HepG2 (cell line): ENCODE results near the gene ZDHHC14. TPM values are rescaled to one million over a fixed set of nuclear protein-coding genes. Genes with fewer than 3 reads are reported as not detected.

Experiments used
- ATAC-seq: fragments of 200-7000 bp; cut with Tn5 transposase; 3 replicates; pipeline ENCODE4 v1.9.1; 2020; ENCODE audit warnings: mild to moderate bottlenecking, moderate library complexity
- BruUV-seq: library from RNA; stranded (reverse); fragments of 400-500 nt; replicated peaks from 2 replicates; lab custom pipeline; 2021; lab: Mats Ljungman, UMichigan
- CTCF ChIA-PET: fragments of 300-600 bp; formaldehyde crosslinking; extraction: SDS; loops from one replicate; lab custom pipeline; 2021; ENCODE audit warnings: low total read pairs, inconsistent platforms, low intra/inter-chr PET ratio; lab: Yijun Ruan, JAX
- POLR2A ChIA-PET: fragments of 350-600 bp; sonication (Branson Sonifier 250); formaldehyde crosslinking; loops from one replicate; lab custom pipeline; 2020; ENCODE audit warnings: antibody characterized with exemption, inconsistent platforms; lab: Yijun Ruan, JAX
- DNase-seq: peaks from one replicate; pipeline ENCODE4 v3.0.0-alpha.2; 2015; ENCODE audit warnings: low spot score
- FAIRE-seq: peaks from 3 replicates; lab custom pipeline; 2011; peaks lifted over from hg19 to GRCh38; lab: Jason Lieb, UNC
- H2AFZ ChIP-seq: one replicate; pipeline ENCODE4 v1.6.1; 2011; ENCODE audit warnings: low read length, inconsistent platforms
- H3K27ac ChIP-seq: fragments of 300-600 bp; 3 replicates; pipeline ENCODE4 v1.8.0; 2011; ENCODE audit warnings: mixed run types, mild to moderate bottlenecking, mixed read lengths, low read length, inconsistent platforms; ENCODE audit not compliant: insufficient read depth; ENCODE audit errors: extremely low read length
- H3K27me3 ChIP-seq, 2 experiments: fragments of 200-600 bp in 1 of 2; 2 replicates in 1 of 2; 3 replicates in 1 of 2; pipeline versions ENCODE4 v1.6.0 to v1.8.0; 2011; ENCODE audit warnings: low read length in 2 of 2, mild to moderate bottlenecking in 2 of 2, moderate library complexity in 2 of 2, inconsistent platforms in 1 of 2; ENCODE audit not compliant: insufficient read depth in 2 of 2, control insufficient read depth in 1 of 2
- H3K36me3 ChIP-seq, 2 experiments: fragments of 200-600 bp in 1 of 2; replicated peaks in 1 of 2; 2 replicates in 1 of 2; 3 replicates in 1 of 2; pipeline versions ENCODE4 v1.5.1 to v1.8.0; 2011; ENCODE audit warnings: low read length in 2 of 2, inconsistent platforms in 1 of 2; ENCODE audit not compliant: insufficient read depth in 2 of 2, control insufficient read depth in 1 of 2
- H3K4me1 ChIP-seq: 2 replicates; pipeline ENCODE4 v1.5.1; 2012; ENCODE audit warnings: low read length, inconsistent platforms; ENCODE audit not compliant: insufficient read depth
- H3K4me2 ChIP-seq: 2 replicates; pipeline ENCODE4 v1.6.0; 2011; ENCODE audit warnings: low read depth, low read length, inconsistent platforms
- H3K4me3 ChIP-seq, 3 experiments: fragments of 200-600 bp in 1 of 3; sonication (generic), shearing (Covaris generic) in 1 of 3; replicated peaks in 1 of 3; 2 replicates each; pipeline ENCODE4 v1.5.1; 2011 to 2016; ENCODE audit warnings: low read length in 3 of 3, inconsistent platforms in 2 of 3, low read depth in 2 of 3, mild to moderate bottlenecking in 2 of 3, control low read depth in 1 of 3, mixed read lengths in 1 of 3; ENCODE audit not compliant: insufficient read depth in 1 of 3
- H3K79me2 ChIP-seq: one replicate; pipeline ENCODE4 v1.6.1; 2011; ENCODE audit warnings: low read length, inconsistent platforms; ENCODE audit not compliant: insufficient read depth
- H3K9ac ChIP-seq: 2 replicates; pipeline ENCODE4 v1.6.0; 2011; ENCODE audit warnings: mild to moderate bottlenecking, low read depth, low read length, inconsistent platforms; ENCODE audit not compliant: insufficient read depth
- H3K9me3 ChIP-seq: 2 replicates; pipeline ENCODE4 v1.5.1; 2012; ENCODE audit warnings: mild to moderate bottlenecking, low read length
- H4K20me1 ChIP-seq: 2 replicates; pipeline ENCODE4 v1.6.0; 2011; ENCODE audit warnings: inconsistent platforms, mild to moderate bottlenecking, low read length, moderate library complexity; ENCODE audit not compliant: insufficient read depth
- CEBPZ ChIP-seq: IDR thresholded peaks from 2 replicates; pipeline ENCODE4 v1.6.1; 2012; ENCODE audit warnings: low read length, improper control_type of control experiment
- DNMT1 ChIP-seq: sonication (generic); formaldehyde crosslinking; IDR thresholded peaks from 2 replicates; pipeline ENCODE4 v1.5.1; 2020; ENCODE audit warnings: mild to moderate bottlenecking, missing genetic modification reagents
- FOXC1 ChIP-seq: sonication (generic); formaldehyde crosslinking; IDR thresholded peaks from 2 replicates; pipeline ENCODE4 v1.8.0; 2022; ENCODE audit warnings: mild to moderate bottlenecking, missing genetic modification reagents, borderline replicate concordance
- RELA ChIP-seq: sonication (generic); formaldehyde crosslinking; IDR thresholded peaks from 2 replicates; pipeline ENCODE4 v1.4.0; 2020; ENCODE audit warnings: missing genetic modification reagents
- SALL2 ChIP-seq: sonication (generic); formaldehyde crosslinking; IDR thresholded peaks from 2 replicates; pipeline ENCODE4 v1.8.1; 2023; ENCODE audit warnings: mild to moderate bottlenecking, missing genetic modification reagents, inconsistent platforms
- TFDP1 ChIP-seq: IDR thresholded peaks from 2 replicates; pipeline ENCODE4 v1.6.1; 2016; ENCODE audit warnings: missing compliant biosample characterization, missing genetic modification reagents, borderline replicate concordance
- ZNF280D ChIP-seq: sonication (generic); formaldehyde crosslinking; IDR thresholded peaks from 2 replicates; pipeline ENCODE4 v1.5.1; 2020; ENCODE audit warnings: mild to moderate bottlenecking, missing genetic modification reagents
- ZSCAN9 ChIP-seq: IDR thresholded peaks from 2 replicates; pipeline ENCODE4 v1.6.1; 2016; ENCODE audit warnings: borderline replicate concordance
- WGBS: methylation state at CpG from one replicate; pipeline ENCODE4 v1.1.6; 2017; ENCODE audit warnings: low lambda C conversion rate; 5-methylcytosine and 5-hydroxymethylcytosine counted together
- in situ Hi-C: cut with HindIII; loops from 2 replicates; pipeline ENCODE4 v1.10.0; 2017; ENCODE audit warnings: low pct_unique_long_range_greater_than_20kb; ENCODE audit not compliant: extremely low pct_ligation_motif_present
- intact Hi-C: fragments of 100-400 bp; cut with micrococcal nuclease; formaldehyde crosslinking; loops from one replicate; pipeline ENCODE4 v1.10.0; 2022; ENCODE audit not compliant: unreplicated experiment
- polyA plus RNA-seq, 8 experiments: library from polyadenylated mRNA; depleted of rRNA in 3 of 8; stranded (reverse) in 7 of 8; unstranded in 1 of 8; fragments of >200 nt; fragmentation: Illumina TruSeq in 4 of 8; extraction: Trizol in 4 of 8; gene quantifications; 2 replicates each; pipeline versions ENCODE4 v1.2.1 to v1.2.3, GENCODE V29; 2011 to 2016; ENCODE audit warnings: low read depth in 4 of 8, missing spikeins in 1 of 8, mixed read lengths in 1 of 8; ENCODE audit not compliant: insufficient read depth in 1 of 8
- total RNA-seq, 5 experiments: library from RNA; depleted of rRNA; stranded (reverse); fragments of >200 nt; fragmentation: Illumina TruSeq; extraction: Trizol; gene quantifications; 2 replicates each; pipeline ENCODE4 v1.2.3, GENCODE V29; 2016; ENCODE audit warnings: low read depth in 1 of 5

ZDHHC14 gene
- total and polyA plus RNA-seq, 2 of the 13 experiments (the other 11 are each of a cell fraction or from before 2014, with no cell fraction given) = 3.7 to 9.5 TPM

GRCh38 chr6:157471077-157471686 lies 90.2 kb downstream of the ZDHHC14 start:
- DNase-seq = no peak
- no peaks in the 10 kb centered on the region for H3K27me3 ChIP-seq
- TF ChIP-seq DNMT1 (CRISPR knock-in tag) = no peak
- no peak for TF ChIP-seq CEBPZ
- H3K4me3 ChIP-seq = no peak overlapping the region
- no peaks in the 10 kb centered on the region for H3K4me1 ChIP-seq
- H4K20me1 ChIP-seq = no peaks in the 10 kb centered on the region
- in situ Hi-C loops = no loop called here
- POLR2A ChIA-PET = interaction anchor here (0.6 kb wide), 1 partner anchor 60 kb away, joined by 3 read pairs; no protein-coding TSS in a partner anchor
- ATAC-seq = no peak
- intact Hi-C loops = no loop called here
- BruUV-seq = no TSS peak
- no peak for FAIRE-seq
- no peak overlapping the region for H2AFZ ChIP-seq
- no peaks in the 10 kb centered on the region for H3K9me3 ChIP-seq
- no peak overlapping the region for H3K27ac ChIP-seq
- no peaks in the 10 kb centered on the region for H3K79me2 ChIP-seq
- WGBS = 93% methylated on average over 24 of the region's 24 CpGs
- H3K36me3 ChIP-seq = no peaks in the 10 kb centered on the region
- H3K4me2 ChIP-seq = no peak overlapping the region
- CTCF ChIA-PET = no interaction called here
- H3K9ac ChIP-seq = no peak overlapping the region

- Histone ChIP-seq H3K79me2 (no peaks in the 10 kb centered on the region), H3K4me2 (no peak overlapping the region), H3K4me3 (no peak overlapping the region), H4K20me1 (no peaks in the 10 kb centered on the region), H3K27ac (no peak overlapping the region), H2AFZ (no peak overlapping the region), H3K9ac (no peak overlapping the region), H3K36me3 (no peaks in the 10 kb centered on the region), H3K9me3 (no peaks in the 10 kb centered on the region), H3K27me3 (no peaks in the 10 kb centered on the region), H3K4me1 (no peaks in the 10 kb centered on the region)
- FAIRE-seq (no peak), ATAC-seq (no peak), DNase-seq (no peak)
- CTCF ChIA-PET = no interaction called here
- no TSS peak for BruUV-seq
- intact Hi-C loops (no loop called here), in situ Hi-C loops (no loop called here)
- 90% methylated on average over 11 of the region's 17 CpGs for WGBS
- POLR2A ChIA-PET = no interaction called here
- TF ChIP-seq SALL2 (no peak), ZSCAN9 (CRISPR knock-in tag) (no peak), FOXC1 (no peak), ZNF280D (CRISPR knock-in tag) (no peak), TFDP1 (CRISPR knock-in tag) (no peak), RELA (CRISPR knock-in tag) (no peak)
These were observed 91.1 kb downstream of the ZDHHC14 start for GRCh38 chr6:157471895-157472686.
